H1 (cell line): Measurements from ENCODE around the gene TGM1. TPM values are rescaled to one million over a fixed set of nuclear protein-coding genes. Genes with fewer than 3 reads are reported as not detected.

Experiments used
- CHD7 ChIP-seq: fragments of 300-600 bp; sonication (generic); IDR thresholded peaks from 2 replicates; pipeline ENCODE4 v1.7.1; 2012; ENCODE audit warnings: low read length, moderate library complexity, mild to moderate bottlenecking, inconsistent platforms; ENCODE audit not compliant: insufficient replicate concordance
- TAF7 ChIP-seq: optimal IDR thresholded peaks from 2 replicates; pipeline ENCODE3; 2011; ENCODE audit warnings: low read depth, mild to moderate bottlenecking, inconsistent platforms, low read length, moderate library complexity, borderline replicate concordance
- polyA plus RNA-seq, 7 experiments: library from polyadenylated mRNA; depleted of rRNA in 3 of 7; stranded (reverse) in 5 of 7; unstranded in 2 of 7; fragments of >200 nt in 5 of 7; fragments of 200-250 nt in 2 of 7; gene quantifications; 1 replicate in 5 of 7; 2 replicates in 1 of 7; 4 replicates in 1 of 7; pipeline versions ENCODE4 v1.2.1 to v1.2.3, GENCODE V29; 2011 to 2013; ENCODE audit warnings: missing spikeins in 2 of 7, mixed read lengths in 2 of 7
- total RNA-seq: library from RNA; stranded (reverse); fragmentation: NEBNext Ultra II Directional; extraction: Animal tissue kit (Norgen Biotek cat#: 25700); gene quantifications from 2 replicates; pipeline ENCODE4 v1.2.1, GENCODE V29; 2021

TGM1 gene
- total and polyA plus RNA-seq, 2 of the 8 experiments (the other 6 are each of a cell fraction or from before 2014, with no cell fraction given): 1.8 to 2.2 TPM

GRCh38 chr14:24300326-24300980, 37.5 kb upstream of the TGM1 start (continued):
- TF ChIP-seq CHD7 (no peak), TAF7 (no peak)
